Measurements from ENCODE around the gene TMEM139. TPM values are rescaled to one million over a fixed set of nuclear protein-coding genes. Genes with fewer than 3 reads are reported as not detected.

The TMEM139 gene
- total RNA-seq, 1 donor from 2014 or later: 8.8 TPM

- Histone ChIP-seq H3K36me3 (peaks cover 77% of the 10 kb centered on the region), H3K9me3 (replicated peaks) (no peaks in the 10 kb centered on the region)
- peak; percentile 79 for DNase-seq
Measured at GRCh38 chr7:143305423-143306070, 20.8 kb downstream of the TMEM139 start.

GRCh38 chr7:143308632-143309031, 23.9 kb downstream of the TMEM139 start:
- Histone ChIP-seq H3K27me3 (ENCODE audit: low read depth) (no peaks in the 10 kb centered on the region), H3K27ac (replicated peaks) (peak overlapping the region; percentile 16), H3K9me3 (replicated peaks) (no peaks in the 10 kb centered on the region), H3K36me3 (peaks cover 47% of the 10 kb centered on the region), H3K4me3 (no peak overlapping the region), H3K4me1 (peaks cover 29% of the 10 kb centered on the region)
- intact Hi-C loops (cut with micrococcal nuclease): no loop called here
- DNase-seq: no peak
- TF ChIP-seq CTCF (IDR thresholded peaks at IDR 0.05; ENCODE audit: borderline replicate concordance): no peak

More at GRCh38 chr7:143305423-143306070, 20.8 kb downstream of the TMEM139 start:
- Histone ChIP-seq H3K4me1 (peaks cover 29% of the 10 kb centered on the region), H3K4me3 (no peak overlapping the region), H3K27me3 (ENCODE audit: low read depth) (no peaks in the 10 kb centered on the region), H3K27ac (replicated peaks) (no peak overlapping the region)
- peak; percentile 90 for TF ChIP-seq CTCF (IDR thresholded peaks at IDR 0.05; ENCODE audit: borderline replicate concordance)
- intact Hi-C loops (cut with micrococcal nuclease): loop anchor here (2.0 kb wide), 1 partner anchor 65 kb away; no protein-coding TSS in a partner anchor

- no peaks in the 10 kb centered on the region for H3K27me3 ChIP-seq (ENCODE audit: low read depth)
- no peak overlapping the region for H3K27ac ChIP-seq (replicated peaks)
- H3K36me3 ChIP-seq: no peaks in the 10 kb centered on the region
- DNase-seq: no peak
- no peak overlapping the region for H3K4me3 ChIP-seq
- intact Hi-C loops (cut with micrococcal nuclease): no loop called here
- TF ChIP-seq CTCF (IDR thresholded peaks at IDR 0.05; ENCODE audit: borderline replicate concordance): no peak
- peaks cover 6% of the 10 kb centered on the region for H3K4me1 ChIP-seq
- no peaks in the 10 kb centered on the region for H3K9me3 ChIP-seq (replicated peaks)
Measured at GRCh38 chr7:143314127-143314526, 29.4 kb downstream of the TMEM139 start.

GRCh38 chr7:143315776-143316175, 31.0 kb downstream of the TMEM139 start, which contains the start of gene CLCN1:
Gene CLCN1, plus strand, starts transcription at chr7:143316111. Its CDS starts 102 bp downstream, at chr7:143316213.
- Histone ChIP-seq H3K4me1 (peaks cover 5% of the 10 kb centered on the region), H3K9me3 (replicated peaks) (no peaks in the 10 kb centered on the region), H3K27ac (replicated peaks) (no peak within 1 kb of the TSS), H3K4me3 (no peak within 1 kb of the TSS), H3K36me3 (no peaks in the 10 kb centered on the region), H3K27me3 (ENCODE audit: low read depth) (no peaks in the 10 kb centered on the region)
- no peak for DNase-seq
- intact Hi-C loops (cut with micrococcal nuclease): no loop called here
- no peak for TF ChIP-seq CTCF (IDR thresholded peaks at IDR 0.05; ENCODE audit: borderline replicate concordance)

- no peaks in the 10 kb centered on the region for H3K36me3 ChIP-seq
- intact Hi-C loops (cut with micrococcal nuclease): no loop called here
- H3K27me3 ChIP-seq (ENCODE audit: low read depth): no peaks in the 10 kb centered on the region
- no peak for TF ChIP-seq CTCF (IDR thresholded peaks at IDR 0.05; ENCODE audit: borderline replicate concordance)
- no peak overlapping the region for H3K4me3 ChIP-seq
- no peak overlapping the region for H3K27ac ChIP-seq (replicated peaks)
- H3K9me3 ChIP-seq (replicated peaks): no peaks in the 10 kb centered on the region
- DNase-seq: no peak
- H3K4me1 ChIP-seq: peaks cover 5% of the 10 kb centered on the region
Measured at GRCh38 chr7:143316492-143316891, 31.7 kb downstream of the TMEM139 start.

Data from left ventricle myocardium inferior (tissue), 1 donor.